PC-3 (cell line): ENCODE results near the gene FRMPD3. TPM values are rescaled to one million over a fixed set of nuclear protein-coding genes. Genes with fewer than 3 reads are reported as not detected.

ENCODE experiments used
- ATAC-seq: fragments of 200-7000 bp; cut with Tn5 transposase; 2 replicates; pipeline ENCODE4 v1.9.1; 2020; ENCODE audit warnings: mild to moderate bottlenecking, moderate library complexity
- BruUV-seq: library from RNA; stranded (reverse); fragments of 400-500 nt; replicated peaks from 2 replicates; lab custom pipeline; 2021; lab: Mats Ljungman, UMichigan
- CTCF ChIA-PET: fragments of 300-600 bp; sonication (Branson Sonifier 250); formaldehyde crosslinking; loops from one replicate; lab custom pipeline; 2022; ENCODE audit warnings: antibody characterized with exemption; lab: Charles Lee
- POLR2A ChIA-PET: fragments of 300-600 bp; sonication (Branson Sonifier 250); formaldehyde crosslinking; loops from one replicate; lab custom pipeline; 2022; ENCODE audit warnings: antibody characterized with exemption; ENCODE audit not compliant: unreplicated experiment; lab: Charles Lee
- DNase-seq: peaks from one replicate; pipeline ENCODE4 v3.0.0-alpha.2; 2015
- H2AFZ ChIP-seq: fragments of 300-600 bp; sonication (generic); 2 replicates; pipeline ENCODE4 v1.6.0; 2016; ENCODE audit warnings: antibody characterized with exemption, low read length
- H3F3A ChIP-seq: fragments of 300-600 bp; sonication (generic); one replicate; pipeline ENCODE4 v1.6.0; 2017; ENCODE audit warnings: antibody characterized with exemption, low read length, control low read depth, mild to moderate bottlenecking; ENCODE audit not compliant: unreplicated experiment
- H3K27ac ChIP-seq: fragments of 300-600 bp; sonication (generic); 2 replicates; pipeline ENCODE4 v1.5.1; 2016; ENCODE audit warnings: mild to moderate bottlenecking, low read length
- H3K27me3 ChIP-seq: fragments of 300-600 bp; sonication (generic); 2 replicates; pipeline ENCODE4 v1.6.1; 2016; ENCODE audit warnings: low read length, mixed read lengths
- H3K36me3 ChIP-seq: fragments of 300-600 bp; sonication (generic); 2 replicates; pipeline ENCODE4 v1.6.1; 2016; ENCODE audit warnings: low read depth, mixed run types, low read length, mixed read lengths
- H3K4me1 ChIP-seq: fragments of 300-600 bp; sonication (generic); 2 replicates; pipeline ENCODE4 v1.5.1; 2016; ENCODE audit warnings: low read length; ENCODE audit not compliant: insufficient read depth
- H3K4me2 ChIP-seq: fragments of 300-600 bp; sonication (generic); 2 replicates; pipeline ENCODE4 v1.6.0; 2016; ENCODE audit warnings: low read length
- H3K4me3 ChIP-seq: fragments of 300-600 bp; sonication (generic); 2 replicates; pipeline ENCODE4 v1.5.1; 2016; ENCODE audit warnings: mild to moderate bottlenecking, low read length, mixed read lengths
- H3K79me2 ChIP-seq: fragments of 300-600 bp; sonication (generic); 2 replicates; pipeline ENCODE4 v1.6.1; 2017; ENCODE audit warnings: low read length, mixed read lengths
- H3K9ac ChIP-seq: fragments of 300-600 bp; sonication (generic); 2 replicates; pipeline ENCODE4 v1.6.0; 2016; ENCODE audit warnings: mild to moderate bottlenecking, low read length
- H3K9me2 ChIP-seq: fragments of 300-600 bp; sonication (generic); replicated peaks from 2 replicates; pipeline ENCODE4 v1.6.1; 2016; ENCODE audit warnings: mixed run types, low read length, mixed read lengths
- H3K9me3 ChIP-seq: fragments of 300-600 bp; sonication (generic); 2 replicates; pipeline ENCODE4 v1.6.1; 2016; ENCODE audit warnings: low read length, mixed read lengths
- H4K20me1 ChIP-seq: fragments of 300-600 bp; sonication (generic); 2 replicates; pipeline ENCODE4 v1.6.1; 2016; ENCODE audit warnings: low read length, mixed read lengths
- CTCF ChIP-seq: fragments of 300-600 bp; sonication (generic); conservative IDR thresholded peaks from 2 replicates; pipeline ENCODE4 v1.5.1; 2017; ENCODE audit warnings: antibody characterized with exemption, low read depth, mild to moderate bottlenecking, low read length
- EZH2 ChIP-seq: fragments of 300-600 bp; sonication (generic); IDR thresholded peaks from one replicate; pipeline ENCODE4 v1.6.1; 2017; ENCODE audit warnings: antibody characterized with exemption, mild to moderate bottlenecking, low read length; ENCODE audit not compliant: unreplicated experiment
- EZH2phosphoT487 ChIP-seq: fragments of 300-600 bp; sonication (generic); IDR thresholded peaks from 2 replicates; pipeline ENCODE4 v1.6.1; 2018; ENCODE audit warnings: mild to moderate bottlenecking, antibody characterized with exemption, low read length, borderline replicate concordance
- intact Hi-C: fragments of 100-400 bp; cut with micrococcal nuclease; formaldehyde crosslinking; loops from 2 replicates; pipeline ENCODE4 v1.9.0; 2023
- total RNA-seq: library from RNA; depleted of rRNA; stranded (reverse); fragments of >200 nt; gene quantifications from 2 replicates; pipeline ENCODE4 v1.2.3, GENCODE V29; 2014

FRMPD3 gene
- total RNA-seq, 1 experiment from 2014 or later: 0.04 TPM

GRCh38 chrX:107440692-107441091 lies 8.8 kb upstream of the FRMPD3 start:
- Histone ChIP-seq H3K9me3 (no peaks in the 10 kb centered on the region), H2AFZ (no peak overlapping the region), H3K27me3 (no peaks in the 10 kb centered on the region), H3K9me2 (no peaks in the 10 kb centered on the region), H3K36me3 (no peaks in the 10 kb centered on the region), H3F3A (no peaks in the 10 kb centered on the region), H4K20me1 (no peaks in the 10 kb centered on the region), H3K27ac (no peak overlapping the region), H3K4me3 (no peak overlapping the region), H3K79me2 (no peaks in the 10 kb centered on the region), H3K4me2 (no peak overlapping the region), H3K4me1 (peaks cover 10% of the 10 kb centered on the region; the same call in 1 of the 2 replicates), H3K9ac (no peak overlapping the region)
- ChIA-PET CTCF (no interaction called here), POLR2A (no interaction called here)
- ATAC-seq (no peak), DNase-seq (no peak)
- TF ChIP-seq CTCF (no peak), EZH2 (no peak), EZH2phosphoT487 (no peak)
- intact Hi-C loops: no loop called here
- no TSS peak for BruUV-seq

GRCh38 chrX:107442914-107443527 lies 6.4 kb upstream of the FRMPD3 start:
- intact Hi-C loops: no loop called here
- peak; percentile 65 for DNase-seq
- POLR2A ChIA-PET: no interaction called here

More at GRCh38 chrX:107442914-107443527, 6.4 kb upstream of the FRMPD3 start:
- no peak overlapping the region for H3K9ac ChIP-seq
- H3F3A ChIP-seq: no peaks in the 10 kb centered on the region
- H3K27ac ChIP-seq: no peak overlapping the region
- peak overlapping the region; percentile 31; the same call in 1 of the 2 replicates for H3K4me2 ChIP-seq
- no peaks in the 10 kb centered on the region for H3K9me3 ChIP-seq
- no peak for TF ChIP-seq EZH2phosphoT487
- TF ChIP-seq CTCF: no peak
- TF ChIP-seq EZH2: no peak
- H3K79me2 ChIP-seq: no peaks in the 10 kb centered on the region
- CTCF ChIA-PET: no interaction called here
- H3K9me2 ChIP-seq: no peaks in the 10 kb centered on the region
- peaks cover 10% of the 10 kb centered on the region; the same call in 1 of the 2 replicates for H3K4me1 ChIP-seq
- H2AFZ ChIP-seq: no peak overlapping the region
- ATAC-seq: no peak
- H3K27me3 ChIP-seq: 0 out of 2 replicates have a peak, but pooled peaks cover 2% of the 10 kb centered on the region
- no peaks in the 10 kb centered on the region for H4K20me1 ChIP-seq
- BruUV-seq: no TSS peak
- H3K4me3 ChIP-seq: no peak overlapping the region
- H3K36me3 ChIP-seq: no peaks in the 10 kb centered on the region
